Trophoblast cell (in vitro differentiated cells and primary cell): ENCODE results near the gene SBK1. TPM values are rescaled to one million over a fixed set of nuclear protein-coding genes. Genes with fewer than 3 reads are reported as not detected.
"Not testable (repeated sequence)": the region's sequence is repeated elsewhere in the genome, so short reads cannot be mapped to it uniquely, and the experiment has no call there.

ENCODE experiments used
- DNase-seq, 2 donors: peaks; one replicate each; pipeline ENCODE4 v3.0.0-alpha.2; 2016
- H2AFZ ChIP-seq: 2 replicates; pipeline ENCODE4 v1.6.1; 2013; ENCODE audit warnings: low read length, moderate library complexity, mild to moderate bottlenecking; ENCODE audit not compliant: insufficient read depth, poor library complexity
- H2AK5ac ChIP-seq: 2 replicates; pipeline ENCODE4 v1.6.1; 2013; ENCODE audit warnings: mild to moderate bottlenecking, low read length
- H2BK120ac ChIP-seq: 2 replicates; pipeline ENCODE4 v1.6.1; 2013; ENCODE audit warnings: low read length, mild to moderate bottlenecking, moderate library complexity; ENCODE audit not compliant: insufficient read depth, poor library complexity
- H2BK12ac ChIP-seq: 2 replicates; pipeline ENCODE4 v1.6.1; 2013; ENCODE audit warnings: mild to moderate bottlenecking, low read length, moderate library complexity
- H2BK5ac ChIP-seq: 2 replicates; pipeline ENCODE4 v1.6.1; 2013; ENCODE audit warnings: low read length, low read depth, moderate library complexity, mild to moderate bottlenecking; ENCODE audit not compliant: poor library complexity
- H3K14ac ChIP-seq: 2 replicates; pipeline ENCODE4 v1.6.1; 2013; ENCODE audit warnings: mild to moderate bottlenecking, low read length
- H3K18ac ChIP-seq: 2 replicates; pipeline ENCODE4 v1.6.1; 2013; ENCODE audit warnings: mild to moderate bottlenecking, low read length
- H3K23ac ChIP-seq: 2 replicates; pipeline ENCODE4 v1.6.1; 2013; ENCODE audit warnings: low read length
- H3K27ac ChIP-seq: 2 replicates; pipeline ENCODE4 v1.5.1; 2013; ENCODE audit warnings: low read depth, mild to moderate bottlenecking, inconsistent platforms, low read length, moderate library complexity
- H3K27me3 ChIP-seq: 2 replicates; pipeline ENCODE4 v1.6.1; 2013; ENCODE audit warnings: inconsistent platforms, mild to moderate bottlenecking, low read length, moderate library complexity; ENCODE audit not compliant: insufficient read depth
- H3K36me3 ChIP-seq, 2 experiments: 1 replicate in 1 of 2; 2 replicates in 1 of 2; pipeline ENCODE4 v1.6.1; 2013; ENCODE audit warnings: low read length in 2 of 2, mild to moderate bottlenecking in 2 of 2, moderate library complexity in 1 of 2; ENCODE audit not compliant: insufficient read depth in 2 of 2, control insufficient read depth in 1 of 2
- H3K4ac ChIP-seq: 2 replicates; pipeline ENCODE4 v1.6.1; 2013; ENCODE audit warnings: low read depth, mild to moderate bottlenecking, low read length, moderate library complexity
- H3K4me1 ChIP-seq, 2 experiments: 1 replicate in 1 of 2; 2 replicates in 1 of 2; pipeline ENCODE4 v1.6.1; 2013; ENCODE audit warnings: low read length in 2 of 2, mild to moderate bottlenecking in 2 of 2, moderate library complexity in 1 of 2; ENCODE audit not compliant: insufficient read depth in 2 of 2, control insufficient read depth in 1 of 2
- H3K4me2 ChIP-seq: 2 replicates; pipeline ENCODE4 v1.6.1; 2013; ENCODE audit warnings: inconsistent platforms, mild to moderate bottlenecking, low read length, moderate library complexity
- H3K4me3 ChIP-seq: 2 replicates; pipeline ENCODE4 v1.5.1; 2013; ENCODE audit warnings: mild to moderate bottlenecking, low read depth, low read length, inconsistent platforms
- H3K79me1 ChIP-seq: one replicate; pipeline ENCODE4 v1.6.1; 2013; ENCODE audit warnings: low read length
- H3K79me2 ChIP-seq: 2 replicates; pipeline ENCODE4 v1.6.1; 2013; ENCODE audit warnings: low read length, mild to moderate bottlenecking; ENCODE audit not compliant: control insufficient read depth, insufficient read depth, poor library complexity
- H3K9ac ChIP-seq: 2 replicates; pipeline ENCODE4 v1.6.1; 2013; ENCODE audit warnings: mild to moderate bottlenecking, low read length
- H3K9me3 ChIP-seq: 2 replicates; pipeline ENCODE4 v1.6.1; 2013; ENCODE audit warnings: low read depth, mild to moderate bottlenecking, control low read depth, inconsistent platforms, low read length; ENCODE audit not compliant: insufficient read depth
- H4K12ac ChIP-seq: 2 replicates; pipeline ENCODE4 v1.6.1; 2013; ENCODE audit warnings: low read depth, mild to moderate bottlenecking, low read length, moderate library complexity
- H4K8ac ChIP-seq: 2 replicates; pipeline ENCODE4 v1.6.1; 2013; ENCODE audit warnings: low read depth, mild to moderate bottlenecking, low read length, moderate library complexity
- H4K91ac ChIP-seq: one replicate; pipeline ENCODE4 v1.6.1; 2013; ENCODE audit warnings: low read depth, mild to moderate bottlenecking, low read length, moderate library complexity
- WGBS: extraction: QIAGEN DNeasy Blood & Tissue Kit; methylation state at CpG from one replicate; pipeline ENCODE4 v1.1.7; 2013; ENCODE audit warnings: missing lambda C conversion rate; ENCODE audit not compliant: insufficient read length, insufficient coverage; ENCODE audit errors: extremely low coverage; 5-methylcytosine and 5-hydroxymethylcytosine counted together
- polyA plus RNA-seq: library from polyadenylated mRNA; stranded (reverse); fragments of 200-250 nt; gene quantifications from 2 replicates; pipeline ENCODE4 v1.2.3, GENCODE V29; 2013

Gene SBK1
- polyA plus RNA-seq = 21.5 and 21.8 TPM in 2 replicates

- H3K14ac ChIP-seq = peak within 1 kb of the TSS; percentile 87
- H3K4me3 ChIP-seq = peak within 1 kb of the TSS; percentile 80
- no peak within 1 kb of the TSS for H3K27ac ChIP-seq
- H3K4me1 ChIP-seq = peaks cover 4% of the 10 kb centered on the region in 2 experiments
- H3K18ac ChIP-seq = peak within 1 kb of the TSS; percentile 91
- peak within 1 kb of the TSS; percentile 41 for H3K4ac ChIP-seq
- H2BK5ac ChIP-seq = peak within 1 kb of the TSS; percentile 63
- H3K36me3 ChIP-seq = no peaks in the 10 kb centered on the region
- peak within 1 kb of the TSS; percentile 46 for H2AK5ac ChIP-seq
- peak within 1 kb of the TSS; percentile 66 for H3K4me2 ChIP-seq
- H4K12ac ChIP-seq = peak within 1 kb of the TSS; percentile 82
- peak within 1 kb of the TSS; percentile 84 for H4K91ac ChIP-seq
- no peak within 1 kb of the TSS for H3K23ac ChIP-seq
- no peaks in the 10 kb centered on the region for H3K9me3 ChIP-seq
- no peak within 1 kb of the TSS for H2BK12ac ChIP-seq
- H3K27me3 ChIP-seq = no peaks in the 10 kb centered on the region
- H3K9ac ChIP-seq = peak within 1 kb of the TSS; percentile 62
- peak within 1 kb of the TSS; percentile 88 for H2BK120ac ChIP-seq
- H3K79me2 ChIP-seq = peaks cover 10% of the 10 kb centered on the region
- DNase-seq = peak; percentile 37 to 84
- H2AFZ ChIP-seq = peak within 1 kb of the TSS; percentile 99
- no CpG with 5 or more reads among the region's 88 CpGs for WGBS
- peaks cover 16% of the 10 kb centered on the region for H3K79me1 ChIP-seq
- H4K8ac ChIP-seq = peak within 1 kb of the TSS; percentile 90
Measured at GRCh38 chr16:28291651-28292626, at the start of gene SBK1. TSS of gene SBK1 (plus strand) at chr16:28292525. CDS start at chr16:28317392, 24,867 bp downstream.

- not testable (repeated sequence) for H4K91ac ChIP-seq, H2BK5ac ChIP-seq, H2BK12ac ChIP-seq, H4K12ac ChIP-seq, H4K8ac ChIP-seq, H3K9ac ChIP-seq, H3K27me3 ChIP-seq, H3K18ac ChIP-seq, H3K14ac ChIP-seq, H2AK5ac ChIP-seq, H3K9me3 ChIP-seq, H3K4me1 ChIP-seq, DNase-seq, H2BK120ac ChIP-seq, H3K23ac ChIP-seq, H3K36me3 ChIP-seq, H3K79me1 ChIP-seq, H3K27ac ChIP-seq, H3K4ac ChIP-seq, H2AFZ ChIP-seq, H3K79me2 ChIP-seq, H3K4me2 ChIP-seq, H3K4me3 ChIP-seq
- WGBS = no CpG with 5 or more reads among the region's 2 CpGs
Measured at GRCh38 chr16:28249483-28249882, 42.8 kb upstream of the SBK1 start.

GRCh38 chr16:28250999-28251398 is 41.3 kb upstream of the SBK1 start:
- no peak overlapping the region for H3K4me3 ChIP-seq
- no peaks in the 10 kb centered on the region for H3K27me3 ChIP-seq
- H4K91ac ChIP-seq = no peak overlapping the region
- no peaks in the 10 kb centered on the region for H3K79me2 ChIP-seq
- H3K9ac ChIP-seq = no peak overlapping the region
- H3K27ac ChIP-seq = no peak overlapping the region
- no peak overlapping the region for H2AK5ac ChIP-seq
- no peaks in the 10 kb centered on the region for H3K4me1 ChIP-seq
- H3K36me3 ChIP-seq = no peaks in the 10 kb centered on the region
- no peak overlapping the region for H3K14ac ChIP-seq
- H3K18ac ChIP-seq = no peak overlapping the region
- no peak overlapping the region for H4K8ac ChIP-seq
- H3K9me3 ChIP-seq = no peaks in the 10 kb centered on the region
- H2AFZ ChIP-seq = no peak overlapping the region
- no peak overlapping the region for H4K12ac ChIP-seq
- WGBS = no CpG with 5 or more reads among the region's 3 CpGs
- H3K4ac ChIP-seq = no peak overlapping the region
- H2BK5ac ChIP-seq = no peak overlapping the region
- no peak for DNase-seq
- no peak overlapping the region for H3K4me2 ChIP-seq
- no peak overlapping the region for H3K23ac ChIP-seq
- H2BK12ac ChIP-seq = no peak overlapping the region
- H3K79me1 ChIP-seq = no peaks in the 10 kb centered on the region
- no peak overlapping the region for H2BK120ac ChIP-seq

GRCh38 chr16:28254158-28254557 is 38.2 kb upstream of the SBK1 start:
- Histone ChIP-seq H3K18ac (no peak overlapping the region), H3K14ac (no peak overlapping the region), H3K4me2 (no peak overlapping the region), H4K91ac (no peak overlapping the region), H3K79me2 (no peaks in the 10 kb centered on the region), H3K23ac (no peak overlapping the region), H3K27me3 (no peaks in the 10 kb centered on the region), H4K12ac (no peak overlapping the region), H3K9me3 (peaks cover 1% of the 10 kb centered on the region), H3K4me3 (no peak overlapping the region), H2BK120ac (no peak overlapping the region), H3K36me3 (no peaks in the 10 kb centered on the region), H2AFZ (no peak overlapping the region), H3K27ac (no peak overlapping the region), H3K4me1 (no peaks in the 10 kb centered on the region), H3K79me1 (no peaks in the 10 kb centered on the region), H4K8ac (no peak overlapping the region), H2BK5ac (no peak overlapping the region), H3K9ac (no peak overlapping the region), H3K4ac (no peak overlapping the region), H2BK12ac (no peak overlapping the region), H2AK5ac (no peak overlapping the region)
- DNase-seq = no peak
- WGBS = no CpG with 5 or more reads among the region's 6 CpGs
